Measurements from ENCODE around the gene FOXA3. TPM values are rescaled to one million over a fixed set of nuclear protein-coding genes. Genes with fewer than 3 reads are reported as not detected.

FOXA3 gene
- total and polyA plus RNA-seq, 10 of the 15 experiments (the other 5 are each of a cell fraction or from before 2014, with no cell fraction given): 0.04 to 0.83 (median 0.11) TPM; not detected in 5

DNA sequence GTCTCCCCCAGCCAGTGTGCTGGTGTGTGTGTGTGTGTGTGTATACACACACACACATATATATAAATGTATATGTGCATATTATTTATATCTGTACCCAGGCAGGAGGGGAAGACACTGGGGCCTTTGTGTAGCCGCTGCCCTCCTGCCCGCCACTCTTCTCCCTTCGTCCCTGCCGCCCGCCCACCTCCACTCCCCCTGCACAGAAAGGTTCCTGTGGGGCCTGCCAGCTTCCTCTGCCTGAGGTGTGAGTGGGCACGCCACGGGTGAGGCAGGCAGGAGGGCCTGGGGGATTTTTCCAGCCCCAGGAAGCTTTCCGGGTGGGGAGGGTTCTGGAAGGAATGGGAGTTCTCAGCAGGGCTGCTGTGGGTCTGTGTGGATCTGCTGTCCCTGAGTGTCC is 14.9 kb downstream of the FOXA3 start (continued):
- TF ChIP-seq, protein P1, sequence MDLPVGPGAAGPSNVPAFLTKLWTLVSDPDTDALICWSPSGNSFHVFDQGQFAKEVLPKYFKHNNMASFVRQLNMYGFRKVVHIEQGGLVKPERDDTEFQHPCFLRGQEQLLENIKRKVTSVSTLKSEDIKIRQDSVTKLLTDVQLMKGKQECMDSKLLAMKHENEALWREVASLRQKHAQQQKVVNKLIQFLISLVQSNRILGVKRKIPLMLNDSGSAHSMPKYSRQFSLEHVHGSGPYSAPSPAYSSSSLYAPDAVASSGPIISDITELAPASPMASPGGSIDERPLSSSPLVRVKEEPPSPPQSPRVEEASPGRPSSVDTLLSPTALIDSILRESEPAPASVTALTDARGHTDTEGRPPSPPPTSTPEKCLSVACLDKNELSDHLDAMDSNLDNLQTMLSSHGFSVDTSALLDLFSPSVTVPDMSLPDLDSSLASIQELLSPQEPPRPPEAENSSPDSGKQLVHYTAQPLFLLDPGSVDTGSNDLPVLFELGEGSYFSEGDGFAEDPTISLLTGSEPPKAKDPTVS (IDR thresholded peaks at IDR 0.05; ENCODE audit: low read depth, low read length): no peak
- TF ChIP-seq SREBF1 (IDR thresholded peaks at IDR 0.05; ENCODE audit: low read length): no peak
- TF ChIP-seq CHD2 (IDR thresholded peaks at IDR 0.05; ENCODE audit: borderline replicate concordance, low read depth, low read length): no peak
- no peak for TF ChIP-seq SMAD5 (IDR thresholded peaks at IDR 0.05; ENCODE audit: low read depth)
- no peak for TF ChIP-seq HCFC1 (IDR thresholded peaks at IDR 0.05; ENCODE audit: low read length)
- TF ChIP-seq NBN (IDR thresholded peaks at IDR 0.05): no peak
- TF ChIP-seq POU2F2 (IDR thresholded peaks at IDR 0.05; ENCODE audit: borderline replicate concordance, low read depth, low read length): no peak
- TF ChIP-seq ASH2L (IDR thresholded peaks at IDR 0.05; ENCODE audit: borderline replicate concordance, low read depth): no peak
- no peak for TF ChIP-seq ZZZ3 (IDR thresholded peaks at IDR 0.05; ENCODE audit: control insufficient read depth, insufficient read length, low read depth)
- TF ChIP-seq RELB (IDR thresholded peaks at IDR 0.05; ENCODE audit: low read depth): no peak
- TF ChIP-seq E4F1 (IDR thresholded peaks at IDR 0.05; ENCODE audit: borderline replicate concordance, partially characterized antibody): no peak
- no peak for TF ChIP-seq NR2C1 (IDR thresholded peaks at IDR 0.05)
- no peak for TF ChIP-seq E2F8 (IDR thresholded peaks at IDR 0.05; ENCODE audit: low read depth, partially characterized antibody)

Data from GM12878 (cell line).